HCT116 (cell line): ENCODE data around the gene PANK4. TPM values are rescaled to one million over a fixed set of nuclear protein-coding genes. Genes with fewer than 3 reads are reported as not detected.

ENCODE experiments used
- ATAC-seq: fragments of 200-7000 bp; cut with Tn5 transposase; 2 replicates; pipeline ENCODE4 v1.9.1; 2020; ENCODE audit warnings: mild to moderate bottlenecking, moderate library complexity
- BruUV-seq: library from RNA; stranded (reverse); fragments of 400-500 nt; replicated peaks from 2 replicates; lab custom pipeline; 2021; lab: Mats Ljungman, UMichigan
- CTCF ChIA-PET: fragments of 300-600 bp; sonication (Branson Sonifier 250); formaldehyde crosslinking; loops from one replicate; lab custom pipeline; 2021; ENCODE audit warnings: antibody characterized with exemption; lab: Charles Lee
- POLR2A ChIA-PET: fragments of 300-600, 350-600 bp; sonication (Branson Sonifier 250); formaldehyde crosslinking; loops from one replicate; lab custom pipeline; 2021; ENCODE audit warnings: antibody characterized with exemption; lab: Charles Lee
- RAD21 ChIA-PET, 2 experiments: fragments of 300-600 bp; sonication (Branson Sonifier 250); formaldehyde crosslinking; loops; one replicate each; lab custom pipeline; 2023; ENCODE audit warnings: low total read pairs in 2 of 2; ENCODE audit not compliant: uncharacterized antibody in 2 of 2, unreplicated experiment in 2 of 2, low non-redundant PET in 1 of 2; lab: Charles Lee
- DNase-seq: peaks from one replicate; pipeline ENCODE4 v3.0.0-alpha.2; 2010; ENCODE audit warnings: low read depth, low spot score
- H2AFZ ChIP-seq: fragments of 200-600 bp; shearing (Covaris generic), sonication (generic); 2 replicates; pipeline ENCODE4 v1.6.1; 2017; ENCODE audit warnings: low read depth, mixed run types, mixed read lengths, antibody characterized with exemption, low read length; ENCODE audit not compliant: poor library complexity, severe bottlenecking
- H3K27ac ChIP-seq: 2 replicates; pipeline ENCODE4 v1.5.1; 2012; ENCODE audit warnings: low read depth, low read length
- H3K27me3 ChIP-seq: fragments of 200-600 bp; sonication (generic); 2 replicates; pipeline ENCODE4 v1.6.1; 2016; ENCODE audit warnings: mixed run types, low read length, mixed read lengths; ENCODE audit not compliant: insufficient read depth
- H3K36me3 ChIP-seq, 2 experiments: fragments of 200-500 bp in 1 of 2; fragments of 200-600 bp in 1 of 2; sonication (Bioruptor generic) in 1 of 2; sonication (generic) in 1 of 2; 2 replicates each; pipeline versions ENCODE4 v1.5.1 to v1.6.1; 2014 to 2016; ENCODE audit warnings: low read length in 2 of 2, inconsistent platforms in 1 of 2, mixed read lengths in 1 of 2, mixed run types in 1 of 2; ENCODE audit not compliant: insufficient read depth in 2 of 2, control insufficient read depth in 1 of 2
- H3K4me1 ChIP-seq, 2 experiments: fragments of 200-600 bp in 1 of 2; sonication (generic) in 1 of 2; 2 replicates each; pipeline versions ENCODE4 v1.5.1 to v1.6.1; 2012 to 2017; ENCODE audit warnings: low read length in 2 of 2, inconsistent platforms in 1 of 2, mild to moderate bottlenecking in 1 of 2, mixed read lengths in 1 of 2, mixed run types in 1 of 2, moderate library complexity in 1 of 2; ENCODE audit not compliant: insufficient read depth in 2 of 2, control insufficient read depth in 1 of 2
- H3K4me2 ChIP-seq: fragments of 200-600 bp; sonication (generic); 2 replicates; pipeline ENCODE4 v1.6.1; 2017; ENCODE audit warnings: mixed run types, low read length, mixed read lengths
- H3K4me3 ChIP-seq, 2 experiments: fragments of 200-600 bp in 1 of 2; sonication (generic) in 1 of 2; replicated peaks in 1 of 2; 2 replicates each; pipeline ENCODE4 v1.5.1; 2011 to 2016; ENCODE audit warnings: low read length in 2 of 2, control low read depth in 1 of 2, low read depth in 1 of 2, mild to moderate bottlenecking in 1 of 2, mixed read lengths in 1 of 2, mixed run types in 1 of 2
- H3K79me2 ChIP-seq: fragments of 200-600 bp; sonication (generic); 2 replicates; pipeline ENCODE4 v1.6.1; 2017; ENCODE audit warnings: mild to moderate bottlenecking, mixed run types, low read length, moderate library complexity, mixed read lengths; ENCODE audit not compliant: insufficient read depth
- H3K9ac ChIP-seq: fragments of 200-600 bp; sonication (generic); 2 replicates; pipeline ENCODE4 v1.6.1; 2016; ENCODE audit warnings: low read length, mixed read lengths
- H3K9me2 ChIP-seq: fragments of 200-600 bp; sonication (generic), shearing (Covaris generic); 2 replicates; pipeline ENCODE4 v1.6.1; 2017; ENCODE audit warnings: mixed run types, mild to moderate bottlenecking, moderate library complexity; ENCODE audit not compliant: insufficient read depth
- H3K9me3 ChIP-seq, 2 experiments: fragments of 200-500 bp in 1 of 2; fragments of 200-600 bp in 1 of 2; sonication (Bioruptor generic) in 1 of 2; sonication (generic) in 1 of 2; 2 replicates each; pipeline ENCODE4 v1.6.1; 2014 to 2017; ENCODE audit warnings: low read length in 2 of 2, mixed read lengths in 2 of 2, inconsistent platforms in 1 of 2, low read depth in 1 of 2, mild to moderate bottlenecking in 1 of 2, mixed run types in 1 of 2, moderate library complexity in 1 of 2; ENCODE audit not compliant: control insufficient read depth in 1 of 2, insufficient read depth in 1 of 2
- H4K20me1 ChIP-seq: fragments of 200-600 bp; sonication (generic), shearing (Covaris generic); 2 replicates; pipeline ENCODE4 v1.6.1; 2017; ENCODE audit warnings: mixed run types, mild to moderate bottlenecking, moderate library complexity; ENCODE audit not compliant: insufficient read depth
- ELF1 ChIP-seq: IDR thresholded peaks from 2 replicates; pipeline ENCODE4 v1.6.1; 2012; ENCODE audit warnings: low read depth, borderline replicate concordance
- EZH2 ChIP-seq: fragments of 200-600 bp; sonication (generic); IDR thresholded peaks from 2 replicates; pipeline ENCODE4 v1.6.1; 2017; ENCODE audit warnings: antibody characterized with exemption, mixed run types
- EZH2phosphoT487 ChIP-seq: fragments of 200-600 bp; IDR thresholded peaks from 2 replicates; pipeline ENCODE4 v1.6.1; 2018; ENCODE audit warnings: antibody characterized with exemption, borderline replicate concordance
- JUND ChIP-seq: IDR thresholded peaks from 2 replicates; pipeline ENCODE4 v1.6.1; 2012
- RAD21 ChIP-seq: IDR thresholded peaks from 2 replicates; pipeline ENCODE4 v1.6.1; 2012; ENCODE audit warnings: low read depth, mild to moderate bottlenecking
- SP1 ChIP-seq: IDR thresholded peaks from 2 replicates; pipeline ENCODE4 v1.6.1; 2012; ENCODE audit warnings: low read depth
- SRF ChIP-seq: IDR thresholded peaks from 2 replicates; pipeline ENCODE4 v1.6.1; 2012; ENCODE audit warnings: low read depth
- YY1 ChIP-seq: IDR thresholded peaks from 2 replicates; pipeline ENCODE4 v1.6.1; 2011; ENCODE audit warnings: low read length, low read depth, moderate library complexity, mild to moderate bottlenecking; ENCODE audit not compliant: insufficient replicate concordance; ENCODE audit errors: extremely low read depth
- ZFX ChIP-seq: fragments of 450-650 bp; IDR thresholded peaks from 2 replicates; pipeline ENCODE4 v1.6.1; 2017
- ZNF274 ChIP-seq: fragments of 200-500 bp; sonication (Bioruptor generic); IDR thresholded peaks from 2 replicates; pipeline ENCODE4 v1.6.1; 2014; ENCODE audit warnings: mild to moderate bottlenecking, low read depth, low read length, inconsistent platforms
- intact Hi-C: fragments of 100-400 bp; cut with micrococcal nuclease; formaldehyde crosslinking; loops from 2 replicates; pipeline ENCODE4 v1.10.0; 2022
- total RNA-seq: library from RNA; stranded (reverse); gene quantifications from one replicate; pipeline ENCODE4 v1.2.1, GENCODE V29; 2021; ENCODE audit not compliant: unreplicated experiment
- TF ChIP-seq, protein P1 (sequence below): IDR thresholded peaks from 2 replicates; pipeline ENCODE4 v1.6.1; 2012; ENCODE audit warnings: low read depth
- TF ChIP-seq, protein P2 (sequence below), 3 experiments: fragments of 200-600 bp in 1 of 3; sonication (generic) in 1 of 3; IDR thresholded peaks in 2 of 3; conservative IDR thresholded peaks in 1 of 3; 2 replicates each; pipeline ENCODE4 v1.5.1; 2012 to 2017; ENCODE audit warnings: low read depth in 2 of 3, low read length in 2 of 3, antibody characterized with exemption in 1 of 3, borderline replicate concordance in 1 of 3, control low read depth in 1 of 3, mild to moderate bottlenecking in 1 of 3, mixed read lengths in 1 of 3, mixed run types in 1 of 3, moderate library complexity in 1 of 3; ENCODE audit not compliant: insufficient read depth in 1 of 3

The PANK4 gene
- total RNA-seq, 1 experiment from 2014 or later, result 38.5 TPM

DNA sequence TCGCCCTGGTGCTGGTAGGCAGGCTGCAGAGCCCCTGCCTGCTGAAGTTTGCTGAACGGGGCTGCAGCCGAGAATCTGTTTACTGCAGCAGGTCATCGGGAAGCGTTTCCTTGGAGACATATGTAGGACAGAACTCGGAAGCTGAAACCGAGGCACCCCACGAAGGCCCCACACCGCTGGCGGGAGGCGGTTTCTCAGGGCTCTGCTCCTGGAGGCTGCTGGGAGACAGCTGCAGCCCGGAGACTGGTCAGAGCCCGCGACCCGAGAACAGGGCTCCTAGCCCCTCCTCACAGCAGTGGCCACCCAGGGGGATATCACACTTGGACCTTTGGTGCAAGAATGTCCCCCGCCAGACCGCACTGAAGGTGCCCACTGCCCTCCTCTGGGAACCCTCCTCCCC is 63.0 kb downstream of the PANK4 start:
- Histone ChIP-seq H3K27ac (no peak overlapping the region), H3K9me2 (no peaks in the 10 kb centered on the region), H3K79me2 (no peaks in the 10 kb centered on the region), H3K4me2 (no peak overlapping the region), H3K4me3 (no peak overlapping the region), H3K27me3 (no peaks in the 10 kb centered on the region), H3K36me3 (no peaks in the 10 kb centered on the region), H3K9me3 (no peaks in the 10 kb centered on the region), H3K4me1 (peaks cover 3 to 9% of the 10 kb centered on the region in 2 experiments; a peak in 1 of 4 replicates), H4K20me1 (no peaks in the 10 kb centered on the region), H3K9ac (no peak overlapping the region), H2AFZ (no peak overlapping the region)
- DNase-seq, result no peak
- intact Hi-C loops, result no loop called here
- POLR2A ChIA-PET, result no interaction called here
- no peak for ATAC-seq
- RAD21 ChIA-PET, result no interaction called here
- no TSS peak for BruUV-seq
- CTCF ChIA-PET, result no interaction called here
- TF ChIP-seq EZH2 (no peak), EZH2phosphoT487 (no peak), ZFX (no peak), SRF (no peak), ZNF274 (no peak), YY1 (no peak), SP1 (no peak), JUND (no peak), RAD21 (no peak), ELF1 (no peak)
- TF ChIP-seq, protein P1, sequence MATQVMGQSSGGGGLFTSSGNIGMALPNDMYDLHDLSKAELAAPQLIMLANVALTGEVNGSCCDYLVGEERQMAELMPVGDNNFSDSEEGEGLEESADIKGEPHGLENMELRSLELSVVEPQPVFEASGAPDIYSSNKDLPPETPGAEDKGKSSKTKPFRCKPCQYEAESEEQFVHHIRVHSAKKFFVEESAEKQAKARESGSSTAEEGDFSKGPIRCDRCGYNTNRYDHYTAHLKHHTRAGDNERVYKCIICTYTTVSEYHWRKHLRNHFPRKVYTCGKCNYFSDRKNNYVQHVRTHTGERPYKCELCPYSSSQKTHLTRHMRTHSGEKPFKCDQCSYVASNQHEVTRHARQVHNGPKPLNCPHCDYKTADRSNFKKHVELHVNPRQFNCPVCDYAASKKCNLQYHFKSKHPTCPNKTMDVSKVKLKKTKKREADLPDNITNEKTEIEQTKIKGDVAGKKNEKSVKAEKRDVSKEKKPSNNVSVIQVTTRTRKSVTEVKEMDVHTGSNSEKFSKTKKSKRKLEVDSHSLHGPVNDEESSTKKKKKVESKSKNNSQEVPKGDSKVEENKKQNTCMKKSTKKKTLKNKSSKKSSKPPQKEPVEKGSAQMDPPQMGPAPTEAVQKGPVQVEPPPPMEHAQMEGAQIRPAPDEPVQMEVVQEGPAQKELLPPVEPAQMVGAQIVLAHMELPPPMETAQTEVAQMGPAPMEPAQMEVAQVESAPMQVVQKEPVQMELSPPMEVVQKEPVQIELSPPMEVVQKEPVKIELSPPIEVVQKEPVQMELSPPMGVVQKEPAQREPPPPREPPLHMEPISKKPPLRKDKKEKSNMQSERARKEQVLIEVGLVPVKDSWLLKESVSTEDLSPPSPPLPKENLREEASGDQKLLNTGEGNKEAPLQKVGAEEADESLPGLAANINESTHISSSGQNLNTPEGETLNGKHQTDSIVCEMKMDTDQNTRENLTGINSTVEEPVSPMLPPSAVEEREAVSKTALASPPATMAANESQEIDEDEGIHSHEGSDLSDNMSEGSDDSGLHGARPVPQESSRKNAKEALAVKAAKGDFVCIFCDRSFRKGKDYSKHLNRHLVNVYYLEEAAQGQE, result no peak
- TF ChIP-seq, protein P2, sequence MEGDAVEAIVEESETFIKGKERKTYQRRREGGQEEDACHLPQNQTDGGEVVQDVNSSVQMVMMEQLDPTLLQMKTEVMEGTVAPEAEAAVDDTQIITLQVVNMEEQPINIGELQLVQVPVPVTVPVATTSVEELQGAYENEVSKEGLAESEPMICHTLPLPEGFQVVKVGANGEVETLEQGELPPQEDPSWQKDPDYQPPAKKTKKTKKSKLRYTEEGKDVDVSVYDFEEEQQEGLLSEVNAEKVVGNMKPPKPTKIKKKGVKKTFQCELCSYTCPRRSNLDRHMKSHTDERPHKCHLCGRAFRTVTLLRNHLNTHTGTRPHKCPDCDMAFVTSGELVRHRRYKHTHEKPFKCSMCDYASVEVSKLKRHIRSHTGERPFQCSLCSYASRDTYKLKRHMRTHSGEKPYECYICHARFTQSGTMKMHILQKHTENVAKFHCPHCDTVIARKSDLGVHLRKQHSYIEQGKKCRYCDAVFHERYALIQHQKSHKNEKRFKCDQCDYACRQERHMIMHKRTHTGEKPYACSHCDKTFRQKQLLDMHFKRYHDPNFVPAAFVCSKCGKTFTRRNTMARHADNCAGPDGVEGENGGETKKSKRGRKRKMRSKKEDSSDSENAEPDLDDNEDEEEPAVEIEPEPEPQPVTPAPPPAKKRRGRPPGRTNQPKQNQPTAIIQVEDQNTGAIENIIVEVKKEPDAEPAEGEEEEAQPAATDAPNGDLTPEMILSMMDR (IDR thresholded peaks at IDR 0.05 in 2 of 3, conservative IDR thresholded peaks at IDR 0.05 in 1 of 3; ENCODE audit: borderline replicate concordance in 1 of 3, insufficient read depth in 1 of 3, low read depth in 2 of 3, low read length in 2 of 3), result no peak
